Small intestine (tissue), 7 donors: ENCODE measurements around the gene IQCE. TPM values are rescaled to one million over a fixed set of nuclear protein-coding genes. Genes with fewer than 3 reads are reported as not detected.
A peak's percentile ranks its signal among the peaks of the same experiment; 100 is the strongest.

ENCODE experiments used
- DNase-seq, 2 donors: peaks; one replicate each; pipeline versions ENCODE4 v3.0.0 to v3.0.0-alpha.2; 2013
- FAIRE-seq: peaks from 2 replicates; lab custom pipeline; 2012; peaks lifted over from hg19 to GRCh38; lab: Jason Lieb, UNC
- H3K27ac ChIP-seq, 3 donors: one replicate each; pipeline ENCODE4 v1.5.1; 2013; ENCODE audit warnings: low read length in 2 of 3, mild to moderate bottlenecking in 2 of 3, control low read depth in 1 of 3, inconsistent platforms in 1 of 3, low read depth in 1 of 3, moderate library complexity in 1 of 3
- H3K27me3 ChIP-seq, 3 donors: one replicate each; pipeline ENCODE4 v1.6.1; 2013; ENCODE audit warnings: low read length in 3 of 3, inconsistent platforms in 1 of 3; ENCODE audit not compliant: control insufficient read depth in 3 of 3, insufficient read depth in 3 of 3
- H3K36me3 ChIP-seq, 3 donors: one replicate each; pipeline ENCODE4 v1.6.1; 2013; ENCODE audit warnings: low read length in 3 of 3, inconsistent platforms in 1 of 3, low read depth in 1 of 3, mild to moderate bottlenecking in 1 of 3, moderate library complexity in 1 of 3; ENCODE audit not compliant: control insufficient read depth in 3 of 3, insufficient read depth in 2 of 3
- H3K4me1 ChIP-seq, 3 donors: one replicate each; pipeline ENCODE4 v1.6.1; 2013; ENCODE audit warnings: low read length in 2 of 3, inconsistent platforms in 1 of 3, low read depth in 1 of 3, mild to moderate bottlenecking in 1 of 3, moderate library complexity in 1 of 3; ENCODE audit not compliant: control insufficient read depth in 3 of 3, insufficient read depth in 2 of 3
- H3K4me3 ChIP-seq, 3 donors: one replicate each; pipeline ENCODE4 v1.5.1; 2013; ENCODE audit warnings: low read length in 3 of 3, control low read depth in 1 of 3, inconsistent platforms in 1 of 3, low read depth in 1 of 3, mild to moderate bottlenecking in 1 of 3, moderate library complexity in 1 of 3
- H3K9me3 ChIP-seq, 2 donors: one replicate each; pipeline ENCODE4 v1.6.1; 2013; ENCODE audit warnings: low read depth in 1 of 2, low read length in 1 of 2; ENCODE audit not compliant: control insufficient read depth in 2 of 2, insufficient read depth in 1 of 2
- WGBS, 3 donors: extraction: QIAGEN DNeasy Blood & Tissue Kit; methylation state at CpG; one replicate each; pipeline ENCODE4 v1.1.7; 2013; 5-methylcytosine and 5-hydroxymethylcytosine counted together
- polyA plus RNA-seq, 4 donors: library from polyadenylated mRNA; stranded (reverse) in 3 of 4; unstranded in 1 of 4; fragments of 200-250 nt in 3 of 4; fragments of 120-200 nt in 1 of 4; gene quantifications; one replicate each; pipeline versions ENCODE4 v1.2.1 to v1.2.3, GENCODE V29; 2013
- donor health status: healthy with polysubstance abuse.
- donor health status: control.
- donor health status: control.
- donor health status: Bipolar disorder and iron deficiency.
- donor health status: healthy.

Gene IQCE
- polyA plus RNA-seq, 4 donors = 10.4 to 20.8 (median 15.5) TPM

GRCh38 chr7:2512713-2513112 lies 46.1 kb upstream of the IQCE start:
- FAIRE-seq (no peak), DNase-seq (no peak)
- no peak overlapping the region for H3K4me3 ChIP-seq
- H3K4me1 ChIP-seq = peaks cover 3 to 37% (median 11%) of the 10 kb centered on the region in 3 donors
- H3K27ac ChIP-seq = peak overlapping the region in 1 of 3 donors; percentile 51
- WGBS, 3 donors = 62 to 75% (median 66%) methylated on average over 3 of the region's 3 CpGs
- H3K9me3 ChIP-seq = no peaks in the 10 kb centered on the region
- no peaks in the 10 kb centered on the region for H3K27me3 ChIP-seq
- no peaks in the 10 kb centered on the region for H3K36me3 ChIP-seq

GRCh38 chr7:2513702-2514101 lies 45.1 kb upstream of the IQCE start:
- peaks cover 0 to 8% (median 0%) of the 10 kb centered on the region in 3 donors for H3K27me3 ChIP-seq
- H3K9me3 ChIP-seq = no peaks in the 10 kb centered on the region
- no peak overlapping the region for H3K4me3 ChIP-seq
- no peak for DNase-seq
- 90 to 93% (median 90%) methylated on average over 7 of the region's 7 CpGs for WGBS, 3 donors
- H3K36me3 ChIP-seq = no peaks in the 10 kb centered on the region
- H3K4me1 ChIP-seq = peaks cover 3 to 39% (median 11%) of the 10 kb centered on the region in 3 donors
- peak overlapping the region in 1 of 3 donors; percentile 7 for H3K27ac ChIP-seq
- no peak for FAIRE-seq

GRCh38 chr7:2514473-2515423 lies 44.0 kb upstream of the IQCE start:
- no peaks in the 10 kb centered on the region for H3K36me3 ChIP-seq
- H3K4me1 ChIP-seq = peaks cover 3 to 40% (median 9%) of the 10 kb centered on the region in 3 donors
- DNase-seq (no peak), FAIRE-seq (no peak)
- no peak overlapping the region for H3K4me3 ChIP-seq
- no peak overlapping the region for H3K27ac ChIP-seq
- 77 to 94% (median 86%) methylated on average over 9 of the region's 9 CpGs for WGBS, 3 donors
- H3K27me3 ChIP-seq = peaks cover 0 to 12% (median 0%) of the 10 kb centered on the region in 3 donors
- H3K9me3 ChIP-seq = no peaks in the 10 kb centered on the region

- FAIRE-seq = no peak
- 84 to 90% (median 88%) methylated on average over 15 of the region's 15 CpGs for WGBS, 3 donors
- no peaks in the 10 kb centered on the region for H3K9me3 ChIP-seq
- no peaks in the 10 kb centered on the region for H3K36me3 ChIP-seq
- H3K27ac ChIP-seq = no peak overlapping the region
- H3K27me3 ChIP-seq = peaks cover 0 to 12% (median 0%) of the 10 kb centered on the region in 3 donors
- peaks cover 3 to 38% (median 9%) of the 10 kb centered on the region in 3 donors for H3K4me1 ChIP-seq
- no peak for DNase-seq
- H3K4me3 ChIP-seq = no peak overlapping the region
Observed at GRCh38 chr7:2515424-2516193, 43.2 kb upstream of the IQCE start.

- no peaks in the 10 kb centered on the region for H3K36me3 ChIP-seq
- 89 to 92% (median 91%) methylated on average over 7 to 8 of the region's 8 CpGs for WGBS, 3 donors
- no peak overlapping the region for H3K27ac ChIP-seq
- H3K9me3 ChIP-seq = no peaks in the 10 kb centered on the region
- H3K4me3 ChIP-seq = no peak overlapping the region
- no peak for FAIRE-seq
- DNase-seq = no peak
- peaks cover 0 to 12% (median 0%) of the 10 kb centered on the region in 3 donors for H3K27me3 ChIP-seq
- H3K4me1 ChIP-seq = peaks cover 3 to 36% (median 4%) of the 10 kb centered on the region in 3 donors
Observed at GRCh38 chr7:2516194-2516555, 42.6 kb upstream of the IQCE start.

GRCh38 chr7:2517026-2517425 lies 41.8 kb upstream of the IQCE start:
- peaks cover 0 to 36% (median 3%) of the 10 kb centered on the region in 3 donors for H3K4me1 ChIP-seq
- H3K27ac ChIP-seq = no peak overlapping the region
- no peak for DNase-seq
- FAIRE-seq = no peak
- H3K27me3 ChIP-seq = peaks cover 0 to 12% (median 0%) of the 10 kb centered on the region in 3 donors
- H3K4me3 ChIP-seq = no peak overlapping the region
- peaks cover 0 to 7% (median 0%) of the 10 kb centered on the region in 3 donors for H3K36me3 ChIP-seq
- WGBS, 3 donors = 72 to 84% (median 73%) methylated on average over 8 of the region's 8 CpGs
- no peaks in the 10 kb centered on the region for H3K9me3 ChIP-seq

GRCh38 chr7:2517678-2518507 lies 40.9 kb upstream of the IQCE start:
- Histone ChIP-seq H3K27me3 (peaks cover 0 to 12% (median 0%) of the 10 kb centered on the region in 3 donors), H3K9me3 (no peaks in the 10 kb centered on the region), H3K27ac (peak overlapping the region in 1 of 3 donors; percentile 40), H3K4me1 (peaks cover 0 to 39% (median 3%) of the 10 kb centered on the region in 3 donors), H3K36me3 (peaks cover 0 to 13% (median 0%) of the 10 kb centered on the region in 3 donors), H3K4me3 (no peak overlapping the region)
- FAIRE-seq (no peak), DNase-seq (peak; percentile 57 to 75)
- WGBS, 3 donors = 37 to 60% (median 53%) methylated on average over 16 to 18 of the region's 18 CpGs
